HepG2 (cell line): ENCODE data around the gene MKRN3. TPM values are rescaled to one million over a fixed set of nuclear protein-coding genes. Genes with fewer than 3 reads are reported as not detected.

Experiments used
- ATAC-seq: fragments of 200-7000 bp; cut with Tn5 transposase; 3 replicates; pipeline ENCODE4 v1.9.1; 2020; ENCODE audit warnings: mild to moderate bottlenecking, moderate library complexity
- BruUV-seq: library from RNA; stranded (reverse); fragments of 400-500 nt; replicated peaks from 2 replicates; lab custom pipeline; 2021; lab: Mats Ljungman, UMichigan
- CTCF ChIA-PET: fragments of 300-600 bp; formaldehyde crosslinking; extraction: SDS; loops from one replicate; lab custom pipeline; 2021; ENCODE audit warnings: low total read pairs, inconsistent platforms, low intra/inter-chr PET ratio; lab: Yijun Ruan, JAX
- POLR2A ChIA-PET: fragments of 350-600 bp; sonication (Branson Sonifier 250); formaldehyde crosslinking; loops from one replicate; lab custom pipeline; 2020; ENCODE audit warnings: antibody characterized with exemption, inconsistent platforms; lab: Yijun Ruan, JAX
- DNase-seq: peaks from one replicate; pipeline ENCODE4 v3.0.0-alpha.2; 2015; ENCODE audit warnings: low spot score
- FAIRE-seq: peaks from 3 replicates; lab custom pipeline; 2011; peaks lifted over from hg19 to GRCh38; lab: Jason Lieb, UNC
- H2AFZ ChIP-seq: one replicate; pipeline ENCODE4 v1.6.1; 2011; ENCODE audit warnings: low read length, inconsistent platforms
- H3K27ac ChIP-seq: fragments of 300-600 bp; 3 replicates; pipeline ENCODE4 v1.8.0; 2011; ENCODE audit warnings: mixed run types, mild to moderate bottlenecking, mixed read lengths, low read length, inconsistent platforms; ENCODE audit not compliant: insufficient read depth; ENCODE audit errors: extremely low read length
- H3K27me3 ChIP-seq, 2 experiments: fragments of 200-600 bp in 1 of 2; 2 replicates in 1 of 2; 3 replicates in 1 of 2; pipeline versions ENCODE4 v1.6.0 to v1.8.0; 2011; ENCODE audit warnings: low read length in 2 of 2, mild to moderate bottlenecking in 2 of 2, moderate library complexity in 2 of 2, inconsistent platforms in 1 of 2; ENCODE audit not compliant: insufficient read depth in 2 of 2, control insufficient read depth in 1 of 2
- H3K36me3 ChIP-seq, 2 experiments: fragments of 200-600 bp in 1 of 2; replicated peaks in 1 of 2; 2 replicates in 1 of 2; 3 replicates in 1 of 2; pipeline versions ENCODE4 v1.5.1 to v1.8.0; 2011; ENCODE audit warnings: low read length in 2 of 2, inconsistent platforms in 1 of 2; ENCODE audit not compliant: insufficient read depth in 2 of 2, control insufficient read depth in 1 of 2
- H3K4me1 ChIP-seq: 2 replicates; pipeline ENCODE4 v1.5.1; 2012; ENCODE audit warnings: low read length, inconsistent platforms; ENCODE audit not compliant: insufficient read depth
- H3K4me2 ChIP-seq: 2 replicates; pipeline ENCODE4 v1.6.0; 2011; ENCODE audit warnings: low read depth, low read length, inconsistent platforms
- H3K4me3 ChIP-seq, 3 experiments: fragments of 200-600 bp in 1 of 3; sonication (generic), shearing (Covaris generic) in 1 of 3; replicated peaks in 1 of 3; 2 replicates each; pipeline ENCODE4 v1.5.1; 2011 to 2016; ENCODE audit warnings: low read length in 3 of 3, inconsistent platforms in 2 of 3, low read depth in 2 of 3, mild to moderate bottlenecking in 2 of 3, control low read depth in 1 of 3, mixed read lengths in 1 of 3; ENCODE audit not compliant: insufficient read depth in 1 of 3
- H3K79me2 ChIP-seq: one replicate; pipeline ENCODE4 v1.6.1; 2011; ENCODE audit warnings: low read length, inconsistent platforms; ENCODE audit not compliant: insufficient read depth
- H3K9ac ChIP-seq: 2 replicates; pipeline ENCODE4 v1.6.0; 2011; ENCODE audit warnings: mild to moderate bottlenecking, low read depth, low read length, inconsistent platforms; ENCODE audit not compliant: insufficient read depth
- H3K9me3 ChIP-seq: 2 replicates; pipeline ENCODE4 v1.5.1; 2012; ENCODE audit warnings: mild to moderate bottlenecking, low read length
- H4K20me1 ChIP-seq: 2 replicates; pipeline ENCODE4 v1.6.0; 2011; ENCODE audit warnings: inconsistent platforms, mild to moderate bottlenecking, low read length, moderate library complexity; ENCODE audit not compliant: insufficient read depth
- EED ChIP-seq: sonication (generic); formaldehyde crosslinking; IDR thresholded peaks from 2 replicates; pipeline ENCODE4 v1.5.0; 2020; ENCODE audit warnings: mild to moderate bottlenecking, missing genetic modification reagents
- PAWR ChIP-seq: sonication (generic); formaldehyde crosslinking; IDR thresholded peaks from 2 replicates; pipeline ENCODE4 v1.4.0; 2020; ENCODE audit warnings: missing genetic modification reagents, mild to moderate bottlenecking, borderline replicate concordance
- RBFOX2 ChIP-seq: fragments of 200-400 bp; formaldehyde crosslinking; IDR thresholded peaks from 2 replicates; pipeline ENCODE4 v1.6.1; 2017; ENCODE audit warnings: low read depth, mild to moderate bottlenecking, low read length
- SIX4 ChIP-seq: sonication (generic); formaldehyde crosslinking; IDR thresholded peaks from 2 replicates; pipeline ENCODE4 v1.4.0; 2020; ENCODE audit warnings: missing genetic modification reagents
- TAF15 ChIP-seq: fragments of 200-400 bp; formaldehyde crosslinking; IDR thresholded peaks from one replicate; pipeline ENCODE4 v1.6.1; 2018; ENCODE audit warnings: mild to moderate bottlenecking, low read depth, low read length; ENCODE audit not compliant: poor library complexity, severe bottlenecking
- TCF12 ChIP-seq, 2 experiments: fragments of 450-650 bp in 1 of 2; sonication (generic) in 1 of 2; formaldehyde crosslinking in 1 of 2; IDR thresholded peaks; 2 replicates each; pipeline versions ENCODE4 v1.6.1 to v1.8.0; 2017 to 2022; ENCODE audit warnings: antibody characterized with exemption in 1 of 2, mild to moderate bottlenecking in 1 of 2, missing genetic modification reagents in 1 of 2, moderate library complexity in 1 of 2
- ZNF225 ChIP-seq: sonication (generic); formaldehyde crosslinking; IDR thresholded peaks from 2 replicates; pipeline ENCODE4 v1.4.0; 2020; ENCODE audit warnings: mild to moderate bottlenecking, missing genetic modification reagents
- ZNF616 ChIP-seq: sonication (generic); formaldehyde crosslinking; IDR thresholded peaks from 2 replicates; pipeline ENCODE4 v1.5.0; 2020; ENCODE audit warnings: low read depth, mild to moderate bottlenecking, missing genetic modification reagents
- ZNF777 ChIP-seq: sonication (generic); formaldehyde crosslinking; IDR thresholded peaks from 2 replicates; pipeline ENCODE4 v1.4.0; 2020; ENCODE audit warnings: missing genetic modification reagents
- ZNF891 ChIP-seq: sonication (generic); formaldehyde crosslinking; IDR thresholded peaks from 2 replicates; pipeline ENCODE4 v1.5.0; 2020; ENCODE audit warnings: mild to moderate bottlenecking, missing genetic modification reagents
- WGBS: methylation state at CpG from one replicate; pipeline ENCODE4 v1.1.6; 2017; ENCODE audit warnings: low lambda C conversion rate; 5-methylcytosine and 5-hydroxymethylcytosine counted together
- in situ Hi-C: cut with HindIII; loops from 2 replicates; pipeline ENCODE4 v1.10.0; 2017; ENCODE audit warnings: low pct_unique_long_range_greater_than_20kb; ENCODE audit not compliant: extremely low pct_ligation_motif_present
- intact Hi-C: fragments of 100-400 bp; cut with micrococcal nuclease; formaldehyde crosslinking; loops from one replicate; pipeline ENCODE4 v1.10.0; 2022; ENCODE audit not compliant: unreplicated experiment
- polyA plus RNA-seq, 8 experiments: library from polyadenylated mRNA; depleted of rRNA in 3 of 8; stranded (reverse) in 7 of 8; unstranded in 1 of 8; fragments of >200 nt; fragmentation: Illumina TruSeq in 4 of 8; extraction: Trizol in 4 of 8; gene quantifications; 2 replicates each; pipeline versions ENCODE4 v1.2.1 to v1.2.3, GENCODE V29; 2011 to 2016; ENCODE audit warnings: low read depth in 4 of 8, missing spikeins in 1 of 8, mixed read lengths in 1 of 8; ENCODE audit not compliant: insufficient read depth in 1 of 8
- total RNA-seq, 5 experiments: library from RNA; depleted of rRNA; stranded (reverse); fragments of >200 nt; fragmentation: Illumina TruSeq; extraction: Trizol; gene quantifications; 2 replicates each; pipeline ENCODE4 v1.2.3, GENCODE V29; 2016; ENCODE audit warnings: low read depth in 1 of 5
- TF ChIP-seq, protein P1 (sequence below): sonication (generic); formaldehyde crosslinking; IDR thresholded peaks from 2 replicates; pipeline ENCODE4 v1.4.0; 2020; ENCODE audit warnings: missing genetic modification reagents
- TF ChIP-seq, protein P2 (sequence below): IDR thresholded peaks from 2 replicates; pipeline ENCODE4 v1.6.1; 2016; ENCODE audit warnings: low read depth, control low read depth
- TF ChIP-seq, protein P3 (sequence below): sonication (generic); formaldehyde crosslinking; IDR thresholded peaks from 2 replicates; pipeline ENCODE4 v1.5.0; 2020; ENCODE audit warnings: mild to moderate bottlenecking, missing genetic modification reagents

MKRN3 gene
- total and polyA plus RNA-seq, 2 of the 13 experiments (the other 11 are each of a cell fraction or from before 2014, with no cell fraction given): 2.4 to 5.2 TPM

DNA sequence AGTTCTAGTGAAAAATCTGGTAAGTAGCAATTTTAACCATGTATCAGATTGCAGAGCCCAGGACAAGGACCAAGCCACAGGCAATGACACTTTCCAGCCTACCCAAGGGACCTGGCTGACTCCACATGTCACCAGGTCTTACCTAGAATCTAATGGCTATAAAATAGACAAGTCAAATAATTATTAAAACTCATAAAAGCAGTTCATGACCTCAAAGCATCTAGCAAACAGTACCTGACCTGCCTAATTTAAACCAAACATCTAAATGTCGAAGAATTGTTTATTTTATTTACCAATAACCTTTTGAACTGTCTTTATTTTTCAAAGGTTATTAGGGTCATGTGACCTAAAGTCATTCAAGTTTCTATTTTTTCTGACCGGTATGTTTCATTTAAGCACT lies 35.6 kb upstream of the MKRN3 start:
- Histone ChIP-seq H2AFZ (no peak overlapping the region), H3K4me3 (no peak overlapping the region), H3K27me3 (no peaks in the 10 kb centered on the region), H3K27ac (no peak overlapping the region), H3K4me2 (no peak overlapping the region), H3K79me2 (no peaks in the 10 kb centered on the region), H3K9me3 (no peaks in the 10 kb centered on the region), H3K9ac (no peak overlapping the region), H3K4me1 (no peaks in the 10 kb centered on the region), H4K20me1 (no peaks in the 10 kb centered on the region), H3K36me3 (no peaks in the 10 kb centered on the region)
- in situ Hi-C loops: no loop called here
- DNase-seq (no peak), ATAC-seq (no peak), FAIRE-seq (no peak)
- ChIA-PET POLR2A (no interaction called here), CTCF (no interaction called here)
- BruUV-seq: no TSS peak
- WGBS: 3% methylated on average over 2 of the region's 2 CpGs
- TF ChIP-seq SIX4 (no peak), TAF15 (no peak), ZNF777 (CRISPR knock-in tag) (no peak), EED (CRISPR knock-in tag) (no peak), ZNF891 (CRISPR knock-in tag) (no peak), ZNF225 (no peak)
- intact Hi-C loops: loop anchor here (10.0 kb wide), 1 partner anchor 65 kb away; no protein-coding TSS in a partner anchor

DNA sequence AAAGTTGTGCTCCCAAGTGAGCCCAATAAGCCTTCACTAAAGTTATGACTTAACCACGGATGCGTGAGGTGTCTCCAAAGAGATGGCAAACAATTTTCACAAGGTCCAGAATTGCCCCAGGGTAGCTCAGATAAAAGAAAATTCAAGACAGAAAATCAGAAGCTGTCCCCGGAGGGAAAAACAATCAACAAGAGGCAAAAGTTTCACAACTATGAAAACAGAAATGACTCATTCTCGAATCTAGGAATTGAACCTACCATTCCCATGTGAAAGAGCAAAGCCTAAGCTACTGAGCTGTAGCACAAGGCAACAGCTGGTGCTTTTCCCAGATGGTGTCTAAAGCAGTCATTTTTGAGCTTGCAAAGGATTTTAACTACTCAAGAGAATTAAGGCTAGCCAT lies 33.5 kb upstream of the MKRN3 start:
- CTCF ChIA-PET: no interaction called here
- H3K4me1 ChIP-seq: no peaks in the 10 kb centered on the region
- H3K9ac ChIP-seq: no peak overlapping the region
- BruUV-seq: no TSS peak
- in situ Hi-C loops: no loop called here
- no peak overlapping the region for H3K27ac ChIP-seq
- ATAC-seq (no peak), FAIRE-seq (no peak), DNase-seq (no peak)
- no peaks in the 10 kb centered on the region for H3K27me3 ChIP-seq
- no peaks in the 10 kb centered on the region for H3K79me2 ChIP-seq
- POLR2A ChIA-PET: no interaction called here
- no peak overlapping the region for H3K4me3 ChIP-seq
- intact Hi-C loops: loop anchor here (10.0 kb wide), 1 partner anchor 63 kb away; no protein-coding TSS in a partner anchor
- no peaks in the 10 kb centered on the region for H3K36me3 ChIP-seq
- no peak overlapping the region for H3K4me2 ChIP-seq
- H4K20me1 ChIP-seq: no peaks in the 10 kb centered on the region
- H3K9me3 ChIP-seq: no peaks in the 10 kb centered on the region
- no peak overlapping the region for H2AFZ ChIP-seq
- WGBS: 43% methylated on average over 4 of the region's 4 CpGs
- TF ChIP-seq, protein P1, sequence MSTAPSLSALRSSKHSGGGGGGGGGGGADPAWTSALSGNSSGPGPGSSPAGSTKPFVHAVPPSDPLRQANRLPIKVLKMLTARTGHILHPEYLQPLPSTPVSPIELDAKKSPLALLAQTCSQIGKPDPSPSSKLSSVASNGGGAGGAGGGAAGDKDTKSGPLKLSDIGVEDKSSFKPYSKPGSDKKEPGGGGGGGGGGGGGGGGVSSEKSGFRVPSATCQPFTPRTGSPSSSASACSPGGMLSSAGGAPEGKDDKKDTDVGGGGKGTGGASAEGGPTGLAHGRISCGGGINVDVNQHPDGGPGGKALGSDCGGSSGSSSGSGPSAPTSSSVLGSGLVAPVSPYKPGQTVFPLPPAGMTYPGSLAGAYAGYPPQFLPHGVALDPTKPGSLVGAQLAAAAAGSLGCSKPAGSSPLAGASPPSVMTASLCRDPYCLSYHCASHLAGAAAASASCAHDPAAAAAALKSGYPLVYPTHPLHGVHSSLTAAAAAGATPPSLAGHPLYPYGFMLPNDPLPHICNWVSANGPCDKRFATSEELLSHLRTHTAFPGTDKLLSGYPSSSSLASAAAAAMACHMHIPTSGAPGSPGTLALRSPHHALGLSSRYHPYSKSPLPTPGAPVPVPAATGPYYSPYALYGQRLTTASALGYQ (CRISPR knock-in tag): no peak
- TF ChIP-seq ZNF616 (no peak), RBFOX2 (no peak), PAWR (no peak), TCF12 (IDR thresholded peaks at IDR 0.05) (no peak), TCF12 (CRISPR knock-in tag; IDR thresholded peaks at IDR 0.05) (no peak)
- TF ChIP-seq, protein P2, sequence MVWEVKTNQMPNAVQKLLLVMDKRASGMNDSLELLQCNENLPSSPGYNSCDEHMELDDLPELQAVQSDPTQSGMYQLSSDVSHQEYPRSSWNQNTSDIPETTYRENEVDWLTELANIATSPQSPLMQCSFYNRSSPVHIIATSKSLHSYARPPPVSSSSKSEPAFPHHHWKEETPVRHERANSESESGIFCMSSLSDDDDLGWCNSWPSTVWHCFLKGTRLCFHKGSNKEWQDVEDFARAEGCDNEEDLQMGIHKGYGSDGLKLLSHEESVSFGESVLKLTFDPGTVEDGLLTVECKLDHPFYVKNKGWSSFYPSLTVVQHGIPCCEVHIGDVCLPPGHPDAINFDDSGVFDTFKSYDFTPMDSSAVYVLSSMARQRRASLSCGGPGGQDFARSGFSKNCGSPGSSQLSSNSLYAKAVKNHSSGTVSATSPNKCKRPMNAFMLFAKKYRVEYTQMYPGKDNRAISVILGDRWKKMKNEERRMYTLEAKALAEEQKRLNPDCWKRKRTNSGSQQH: no peak
- TF ChIP-seq, protein P3, sequence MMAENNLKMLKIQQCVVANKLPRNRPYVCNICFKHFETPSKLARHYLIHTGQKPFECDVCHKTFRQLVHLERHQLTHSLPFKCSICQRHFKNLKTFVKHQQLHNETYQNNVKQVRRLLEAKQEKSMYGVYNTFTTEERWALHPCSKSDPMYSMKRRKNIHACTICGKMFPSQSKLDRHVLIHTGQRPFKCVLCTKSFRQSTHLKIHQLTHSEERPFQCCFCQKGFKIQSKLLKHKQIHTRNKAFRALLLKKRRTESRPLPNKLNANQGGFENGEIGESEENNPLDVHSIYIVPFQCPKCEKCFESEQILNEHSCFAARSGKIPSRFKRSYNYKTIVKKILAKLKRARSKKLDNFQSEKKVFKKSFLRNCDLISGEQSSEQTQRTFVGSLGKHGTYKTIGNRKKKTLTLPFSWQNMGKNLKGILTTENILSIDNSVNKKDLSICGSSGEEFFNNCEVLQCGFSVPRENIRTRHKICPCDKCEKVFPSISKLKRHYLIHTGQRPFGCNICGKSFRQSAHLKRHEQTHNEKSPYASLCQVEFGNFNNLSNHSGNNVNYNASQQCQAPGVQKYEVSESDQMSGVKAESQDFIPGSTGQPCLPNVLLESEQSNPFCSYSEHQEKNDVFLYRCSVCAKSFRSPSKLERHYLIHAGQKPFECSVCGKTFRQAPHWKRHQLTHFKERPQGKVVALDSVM (CRISPR knock-in tag): no peak
